Prostate gland (tissue), 2 donors: Measurements from ENCODE around the gene TARBP1. TPM values are rescaled to one million over a fixed set of nuclear protein-coding genes. Genes with fewer than 3 reads are reported as not detected.

Experiments used
- DNase-seq: peaks from one replicate; pipeline ENCODE4 v3.0.0-alpha.2; 2019; ENCODE audit warnings: low spot score
- H3K27ac ChIP-seq, 2 donors: fragments of 200-600 bp; sonication (generic); 2 replicates each; pipeline ENCODE4 v1.5.1; 2017 to 2019
- H3K27me3 ChIP-seq: fragments of 200-600 bp; sonication (generic); replicated peaks from 2 replicates; pipeline ENCODE4 v1.5.1; 2019; ENCODE audit not compliant: insufficient read depth
- H3K36me3 ChIP-seq, 2 donors: fragments of 200-600 bp; sonication (generic); 1 replicate in 1 of 2; 2 replicates in 1 of 2; pipeline versions ENCODE4 v1.5.1 to v1.8.1; 2017 to 2019
- H3K4me1 ChIP-seq: fragments of 200-600 bp; sonication (generic); replicated peaks from 2 replicates; pipeline ENCODE4 v1.5.1; 2019
- H3K4me3 ChIP-seq, 2 donors: fragments of 200-600 bp; sonication (generic); 2 replicates each; pipeline ENCODE4 v1.5.1; 2017 to 2019
- H3K9me3 ChIP-seq: fragments of 200-600 bp; sonication (generic); 2 replicates; pipeline ENCODE4 v1.5.1; 2017
- CTCF ChIP-seq, 4 experiments: fragments of 200-600 bp in 2 of 4; fragments of 450-650 bp in 2 of 4; sonication (generic) in 2 of 4; IDR thresholded peaks; 1 replicate in 3 of 4; 2 replicates in 1 of 4; pipeline ENCODE4 v1.5.1; 2016 to 2019; ENCODE audit warnings: antibody characterized with exemption in 4 of 4, mild to moderate bottlenecking in 2 of 4, moderate library complexity in 2 of 4
- POLR2A ChIP-seq: fragments of 450-650 bp; IDR thresholded peaks from one replicate; pipeline ENCODE4 v1.6.1; 2016; ENCODE audit warnings: antibody characterized with exemption, mild to moderate bottlenecking
- POLR2AphosphoS5 ChIP-seq: sonication (generic); formaldehyde crosslinking; IDR thresholded peaks from one replicate; pipeline ENCODE4 v1.6.1; 2017; ENCODE audit warnings: antibody characterized with exemption
- WGBS: methylation state at CpG from one replicate; pipeline ENCODE4 v1.1.5; 2018; 5-methylcytosine and 5-hydroxymethylcytosine counted together
- intact Hi-C: fragments of 100-400 bp; cut with DNase I; formaldehyde crosslinking; loops from one replicate; pipeline ENCODE4 v1.14.2; 2022
- total RNA-seq, 2 donors: library from RNA; depleted of rRNA; stranded (reverse); fragments of >200 nt; gene quantifications; one replicate each; pipeline ENCODE4 v1.1.0, GENCODE V29; 2016

TARBP1 gene
- total RNA-seq, 2 donors from 2014 or later, result 24.8 to 33.0 TPM

- H3K27me3 ChIP-seq, result no peaks in the 10 kb centered on the region
- no peaks in the 10 kb centered on the region for H3K36me3 ChIP-seq
- TF ChIP-seq CTCF (IDR thresholded peaks at IDR 0.05) (no peak), POLR2A (no peak), POLR2AphosphoS5 (no peak)
- intact Hi-C loops, result no loop called here
- no peaks in the 10 kb centered on the region for H3K9me3 ChIP-seq
- WGBS, result 90% methylated on average over 11 of the region's 11 CpGs
- no peak overlapping the region for H3K4me3 ChIP-seq
- no peaks in the 10 kb centered on the region for H3K4me1 ChIP-seq
- no peak for DNase-seq
- H3K27ac ChIP-seq, result no peak overlapping the region
Measured at GRCh38 chr1:234412830-234413229, 66.1 kb downstream of the TARBP1 start.

- H3K4me1 ChIP-seq, result no peaks in the 10 kb centered on the region
- H3K9me3 ChIP-seq, result no peaks in the 10 kb centered on the region
- H3K27ac ChIP-seq, result no peak overlapping the region
- intact Hi-C loops, result no loop called here
- no peak for DNase-seq
- H3K4me3 ChIP-seq, result no peak overlapping the region
- TF ChIP-seq CTCF (IDR thresholded peaks at IDR 0.05) (peak in 3 of 4 experiments; percentile 43 to 57 (median 44)), POLR2A (no peak), POLR2AphosphoS5 (peak; percentile 54)
- H3K27me3 ChIP-seq, result no peaks in the 10 kb centered on the region
- H3K36me3 ChIP-seq, result no peaks in the 10 kb centered on the region
- 45% methylated on average over 5 of the region's 5 CpGs for WGBS
Measured at GRCh38 chr1:234409328-234409727, 69.7 kb downstream of the TARBP1 start.

GRCh38 chr1:234408757-234409156 is 70.2 kb downstream of the TARBP1 start:
- H3K4me1 ChIP-seq, result no peaks in the 10 kb centered on the region
- no peak overlapping the region for H3K27ac ChIP-seq
- no peak for DNase-seq
- TF ChIP-seq CTCF (IDR thresholded peaks at IDR 0.05) (no peak), POLR2AphosphoS5 (no peak), POLR2A (no peak)
- no peak overlapping the region for H3K4me3 ChIP-seq
- no peaks in the 10 kb centered on the region for H3K36me3 ChIP-seq
- intact Hi-C loops, result no loop called here
- H3K27me3 ChIP-seq, result no peaks in the 10 kb centered on the region
- no peaks in the 10 kb centered on the region for H3K9me3 ChIP-seq
- WGBS, result 84% methylated on average over 9 of the region's 9 CpGs

GRCh38 chr1:234406871-234407270 is 72.1 kb downstream of the TARBP1 start:
- no peak overlapping the region for H3K4me3 ChIP-seq
- TF ChIP-seq CTCF (IDR thresholded peaks at IDR 0.05) (no peak), POLR2A (no peak), POLR2AphosphoS5 (no peak)
- no peak overlapping the region for H3K27ac ChIP-seq
- intact Hi-C loops, result no loop called here
- no peak for DNase-seq
- H3K36me3 ChIP-seq, result no peaks in the 10 kb centered on the region
- H3K9me3 ChIP-seq, result no peaks in the 10 kb centered on the region
- H3K4me1 ChIP-seq, result no peaks in the 10 kb centered on the region
- WGBS, result 84% methylated on average over 4 of the region's 4 CpGs
- no peaks in the 10 kb centered on the region for H3K27me3 ChIP-seq

- Histone ChIP-seq H3K27ac (no peak overlapping the region), H3K36me3 (no peaks in the 10 kb centered on the region), H3K9me3 (no peaks in the 10 kb centered on the region), H3K4me1 (no peaks in the 10 kb centered on the region), H3K27me3 (no peaks in the 10 kb centered on the region), H3K4me3 (no peak overlapping the region)
- WGBS, result 86% methylated on average over 6 of the region's 6 CpGs
- intact Hi-C loops, result no loop called here
- DNase-seq, result no peak
- no peak for TF ChIP-seq POLR2AphosphoS5
- TF ChIP-seq CTCF (IDR thresholded peaks at IDR 0.05), result no peak
- TF ChIP-seq POLR2A, result no peak
Measured at GRCh38 chr1:234405676-234406075, 73.3 kb downstream of the TARBP1 start.
